ENCODE measurements around the gene LAG3. TPM values are rescaled to one million over a fixed set of nuclear protein-coding genes. Genes with fewer than 3 reads are reported as not detected.

The LAG3 gene
- total RNA-seq, 1 experiment from 2014 or later = 0.58 TPM

DNA sequence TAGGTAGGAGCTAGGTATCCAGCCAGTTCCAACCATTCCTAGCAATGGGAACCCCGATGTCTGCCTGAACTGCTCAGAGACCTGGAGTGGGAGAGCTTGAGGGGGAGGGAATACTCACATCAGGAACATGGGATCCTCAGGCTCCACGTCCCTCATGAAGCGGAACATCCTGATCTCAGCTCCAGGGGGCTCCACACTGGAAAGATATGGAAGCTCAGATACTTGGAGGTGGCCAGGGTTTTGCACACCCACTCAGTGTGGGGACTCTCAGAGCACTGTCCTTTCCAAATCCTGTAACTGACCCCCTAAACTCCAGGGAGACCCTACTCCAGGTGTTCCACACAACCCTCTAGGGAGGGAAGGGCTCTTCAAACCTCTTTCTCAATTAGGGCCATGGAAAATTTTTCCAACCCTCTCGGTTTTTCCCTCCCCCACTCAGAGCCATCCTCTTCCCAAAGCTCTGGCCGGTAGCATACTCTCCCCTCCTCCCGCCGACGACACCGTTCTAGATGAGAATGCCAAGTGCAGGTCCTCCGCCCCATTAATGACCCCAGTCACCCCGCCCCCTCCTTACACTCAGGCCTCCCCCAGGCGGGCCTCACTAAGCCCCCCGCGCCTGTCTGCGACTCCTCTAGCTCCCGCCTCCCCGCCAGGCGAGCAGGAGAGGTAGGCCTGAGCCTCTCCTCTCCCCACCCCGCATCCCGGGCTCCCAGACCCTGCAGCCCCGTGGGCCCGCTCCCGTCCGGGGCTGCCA is 20.0 kb upstream of the LAG3 start:
- in situ Hi-C loops (cut with HindIII; ENCODE audit: low sequenced_read_pairs) = no loop called here

DNA sequence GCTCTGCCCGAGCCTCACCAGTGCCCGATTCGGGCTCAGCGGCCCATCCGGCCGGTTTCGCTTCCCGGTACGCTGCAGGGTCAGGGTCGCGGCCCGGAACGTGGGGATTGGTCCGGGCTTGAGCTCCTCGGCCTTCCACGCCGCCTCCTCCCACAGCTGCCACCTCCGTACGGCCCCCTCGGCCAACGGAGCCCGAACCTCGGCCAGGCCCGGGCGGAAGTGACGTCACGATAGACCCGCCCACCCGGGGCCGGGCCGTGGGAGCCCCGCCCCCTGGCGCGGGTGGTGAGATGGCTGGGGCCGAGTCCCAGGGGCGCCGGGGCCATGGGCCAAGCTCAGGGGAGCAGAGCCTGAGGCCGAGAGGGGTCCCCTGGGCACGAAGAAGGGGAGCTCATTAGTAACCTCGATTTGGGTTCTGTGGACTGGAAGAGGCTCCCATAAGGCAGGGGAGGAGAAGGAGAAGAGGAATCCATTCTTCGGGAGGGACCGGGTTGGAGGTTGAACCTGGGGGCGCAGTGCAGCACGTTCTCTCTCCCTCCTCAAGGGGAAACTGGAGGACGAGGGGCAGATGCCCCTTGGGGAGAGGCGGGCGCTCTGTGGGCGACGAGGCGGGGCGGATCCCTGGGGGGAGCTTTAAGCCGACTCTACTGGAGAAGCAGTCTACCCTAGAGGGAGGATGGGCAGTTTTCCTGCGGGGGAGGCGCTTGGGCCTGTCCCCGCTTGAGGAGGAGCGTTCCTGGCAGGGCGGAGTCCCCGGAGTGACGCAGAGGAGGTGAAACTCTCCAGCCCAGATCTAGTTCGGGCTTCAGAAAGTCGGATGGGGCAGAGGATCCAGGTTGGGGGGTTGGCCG is 19.2 kb upstream of the LAG3 start, which contains the start of gene MLF2:
Gene MLF2 (minus strand): TSS at position 221 of the 851 bp plus-strand sequence. CDS start 807 bp downstream, outside the sequence.
- DNase-seq (ENCODE audit: low spot score) = peak; percentile 99
- in situ Hi-C loops (cut with HindIII; ENCODE audit: low sequenced_read_pairs) = no loop called here

More for the DNA sequence above, 20.0 kb upstream of the LAG3 start:
- peak; percentile 45 for DNase-seq (ENCODE audit: low spot score)

DNA sequence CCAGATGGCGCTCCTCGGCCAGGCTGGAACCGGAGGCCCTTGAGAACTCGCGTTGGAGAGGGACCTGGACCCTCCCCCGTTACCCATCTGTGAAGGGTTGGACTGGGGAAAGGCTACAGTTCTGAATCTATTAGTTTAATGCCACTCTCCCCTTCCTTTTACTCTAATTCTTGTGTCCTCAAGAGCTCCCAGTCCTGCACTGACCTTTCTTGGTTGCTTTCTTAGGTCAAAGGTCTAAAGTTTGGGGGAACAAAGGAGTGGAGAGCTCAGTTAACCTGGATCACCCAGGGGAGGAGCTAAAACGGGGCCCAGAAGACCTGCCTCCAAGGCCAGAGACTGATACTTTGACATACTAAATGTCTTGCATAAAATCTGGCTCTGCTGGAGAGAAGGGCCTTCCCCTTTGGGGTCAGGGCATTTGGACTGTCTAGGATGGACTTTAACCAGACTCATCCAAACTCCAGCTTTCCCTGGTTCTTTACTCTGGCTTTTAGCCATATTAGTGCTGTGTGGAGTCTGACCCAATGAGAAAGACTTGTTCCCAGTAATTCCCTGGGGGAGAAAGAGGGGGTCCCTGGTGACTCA is 18.5 kb upstream of the LAG3 start:
- in situ Hi-C loops (cut with HindIII; ENCODE audit: low sequenced_read_pairs) = no loop called here
- DNase-seq (ENCODE audit: low spot score) = no peak

DNA sequence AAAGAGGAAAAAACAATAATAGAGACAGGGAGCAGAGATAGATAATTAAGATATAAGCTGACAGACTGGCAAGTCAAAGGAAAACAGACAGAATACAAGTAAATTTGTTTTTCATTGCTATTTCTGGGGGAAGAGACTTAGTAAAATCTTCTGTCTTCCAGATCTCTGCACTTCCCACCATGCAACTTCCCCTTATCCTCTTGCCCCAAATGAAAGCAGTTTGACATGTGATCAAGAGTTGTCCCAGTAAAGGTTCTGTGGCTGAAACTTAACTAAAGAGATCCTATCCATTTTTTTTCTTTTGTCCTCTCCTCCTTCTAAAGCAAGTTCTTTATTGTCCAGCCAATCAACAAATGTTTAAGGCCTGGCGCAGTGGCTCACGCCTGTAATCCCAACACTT is 17.9 kb upstream of the LAG3 start:
- DNase-seq (ENCODE audit: low spot score) = no peak
- in situ Hi-C loops (cut with HindIII; ENCODE audit: low sequenced_read_pairs) = no loop called here

DNA sequence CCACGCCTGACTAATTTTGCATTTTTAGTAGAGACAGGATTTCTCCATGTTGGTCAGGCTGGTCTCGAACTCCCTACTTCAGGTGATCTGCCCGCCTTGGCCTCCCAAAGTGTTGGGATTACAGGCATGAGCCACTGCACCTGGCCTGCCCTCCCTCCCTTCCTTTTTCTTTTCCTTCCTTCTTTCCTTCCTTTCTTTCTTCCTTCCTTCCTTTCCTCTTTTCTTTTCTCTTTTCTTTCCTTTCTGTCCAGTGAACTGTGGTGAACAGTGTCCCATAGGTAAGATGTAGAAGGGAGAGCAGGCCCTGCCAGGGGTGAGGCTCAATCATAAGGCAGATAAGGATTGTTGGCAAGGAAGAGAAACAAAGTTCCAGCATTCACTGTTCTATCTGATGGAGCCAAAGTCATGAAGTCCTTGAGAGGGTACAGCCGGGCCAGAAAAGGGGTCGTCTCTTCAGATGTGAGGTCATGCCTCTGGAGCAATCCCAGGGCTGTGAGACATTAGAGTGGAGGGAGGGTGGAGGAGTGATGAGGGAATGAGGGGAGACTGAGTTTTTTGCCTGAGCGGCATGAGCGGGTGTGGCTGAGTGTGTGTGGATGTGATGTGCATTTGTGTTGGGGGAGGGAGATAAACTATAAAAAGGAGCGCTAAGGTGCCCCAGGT is 15.2 kb upstream of the LAG3 start:
- DNase-seq (ENCODE audit: low spot score) = no peak
- in situ Hi-C loops (cut with HindIII; ENCODE audit: low sequenced_read_pairs) = no loop called here

DNA sequence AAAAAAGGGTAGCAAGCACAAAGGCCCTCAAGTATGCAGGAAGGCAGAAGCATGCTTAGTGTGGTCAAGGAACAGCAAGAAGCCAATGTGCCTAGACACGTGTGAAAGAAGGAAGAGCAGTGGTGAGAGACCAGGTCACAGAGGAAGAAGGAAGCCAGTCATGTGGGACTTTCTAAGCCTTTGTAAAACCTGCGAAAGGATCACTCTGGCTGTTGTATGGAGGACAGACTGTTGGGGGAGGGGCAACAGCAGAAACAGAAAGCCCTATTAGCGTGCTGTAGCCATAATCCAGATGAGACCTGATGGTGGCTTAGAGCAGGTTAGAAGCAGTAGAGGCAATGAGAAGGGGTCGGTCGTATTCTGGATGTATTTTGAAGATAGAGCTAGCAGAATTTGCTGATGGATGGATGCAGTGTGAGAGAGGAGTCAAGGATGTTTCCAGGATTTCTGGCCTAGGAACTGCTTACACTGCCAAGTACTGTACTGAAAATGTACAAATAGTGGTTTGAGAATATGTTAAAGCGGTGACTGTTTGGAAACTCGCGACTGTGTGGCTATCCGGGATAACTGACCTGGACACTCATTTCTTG is 13.7 kb upstream of the LAG3 start:
- in situ Hi-C loops (cut with HindIII; ENCODE audit: low sequenced_read_pairs) = no loop called here
- DNase-seq (ENCODE audit: low spot score) = no peak

DNA sequence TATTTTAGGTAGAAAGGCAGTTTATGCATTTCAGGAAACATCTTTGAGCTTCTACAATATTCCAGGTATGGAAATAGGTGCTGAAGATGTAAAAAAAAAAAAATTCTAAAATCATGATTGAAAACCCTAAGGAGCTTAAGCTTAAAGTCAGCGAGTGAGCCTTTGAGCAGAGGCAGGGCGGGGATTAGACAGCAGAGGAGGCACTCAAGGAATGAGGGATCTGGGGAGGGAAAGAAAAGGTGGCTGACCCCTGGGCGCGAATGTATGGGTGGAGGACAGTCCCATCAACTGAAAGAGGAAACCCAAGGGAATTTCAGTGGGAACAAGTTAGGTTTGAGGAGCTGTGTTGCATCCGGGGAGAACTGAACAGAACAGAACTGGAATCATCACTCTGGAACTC is 12.6 kb upstream of the LAG3 start:
- in situ Hi-C loops (cut with HindIII; ENCODE audit: low sequenced_read_pairs) = no loop called here
- no peak for DNase-seq (ENCODE audit: low spot score)

DNA sequence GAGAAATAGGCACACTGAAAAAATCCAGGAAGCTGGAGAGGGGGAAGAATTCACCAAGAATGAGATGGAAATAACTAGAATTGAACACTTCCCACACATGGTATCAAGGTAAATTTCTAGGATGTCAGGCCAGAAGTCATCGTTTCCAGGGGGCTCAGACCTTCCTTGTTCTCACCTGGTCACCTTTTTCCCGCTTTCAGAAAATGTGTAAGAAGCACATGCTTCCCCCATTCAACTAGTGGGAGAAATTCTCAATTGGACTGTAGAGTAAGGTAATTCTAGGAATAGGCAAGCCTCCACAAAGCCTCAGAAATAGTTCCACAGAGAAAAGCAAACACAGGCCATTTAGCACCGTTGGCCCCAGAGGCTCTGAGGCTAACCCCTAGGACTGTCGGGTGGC is 8.9 kb upstream of the LAG3 start:
- in situ Hi-C loops (cut with HindIII; ENCODE audit: low sequenced_read_pairs) = no loop called here
- DNase-seq (ENCODE audit: low spot score) = no peak

DNA sequence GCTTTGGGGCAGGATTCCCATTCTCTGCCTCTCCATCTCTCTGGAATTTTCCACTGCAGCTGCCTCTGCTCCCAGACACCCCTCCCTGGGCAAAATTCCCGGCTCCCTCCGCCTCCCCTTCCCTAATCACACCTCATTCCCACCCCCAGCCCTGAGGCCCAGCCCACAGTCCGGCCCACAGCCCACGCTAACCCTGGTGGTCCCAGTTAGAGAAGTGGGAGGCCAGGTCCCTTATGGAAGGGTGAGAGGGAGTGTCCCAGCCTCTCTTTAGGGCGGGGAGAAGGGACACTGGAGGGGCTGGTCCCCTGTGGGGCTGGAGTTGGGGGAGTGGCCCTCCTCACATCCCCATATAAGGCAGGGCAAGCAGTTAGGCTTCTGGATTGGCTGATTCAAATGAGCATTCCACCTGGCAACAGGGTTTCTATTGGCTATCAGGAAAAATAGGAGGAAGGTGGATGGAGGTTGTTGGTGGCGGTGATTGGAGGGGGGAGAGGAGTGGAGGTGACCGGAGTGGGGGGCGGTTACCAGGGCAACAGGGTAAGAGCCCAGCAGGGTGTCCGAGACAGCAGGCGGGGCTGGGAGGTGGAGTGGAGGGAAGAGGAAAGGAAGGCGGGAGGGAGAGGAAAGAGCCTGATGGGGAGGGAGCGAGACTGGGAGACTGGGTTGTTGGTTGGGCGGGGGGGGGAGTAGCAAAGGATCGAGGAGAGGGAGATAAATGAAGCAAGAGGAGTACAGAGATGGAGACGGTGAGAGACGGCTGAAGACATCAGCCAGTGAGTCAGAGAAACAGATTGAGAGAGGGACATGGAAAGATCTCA is 8.1 kb upstream of the LAG3 start:
- peak; percentile 100 for DNase-seq (ENCODE audit: low spot score)
- in situ Hi-C loops (cut with HindIII; ENCODE audit: low sequenced_read_pairs) = no loop called here

DNA sequence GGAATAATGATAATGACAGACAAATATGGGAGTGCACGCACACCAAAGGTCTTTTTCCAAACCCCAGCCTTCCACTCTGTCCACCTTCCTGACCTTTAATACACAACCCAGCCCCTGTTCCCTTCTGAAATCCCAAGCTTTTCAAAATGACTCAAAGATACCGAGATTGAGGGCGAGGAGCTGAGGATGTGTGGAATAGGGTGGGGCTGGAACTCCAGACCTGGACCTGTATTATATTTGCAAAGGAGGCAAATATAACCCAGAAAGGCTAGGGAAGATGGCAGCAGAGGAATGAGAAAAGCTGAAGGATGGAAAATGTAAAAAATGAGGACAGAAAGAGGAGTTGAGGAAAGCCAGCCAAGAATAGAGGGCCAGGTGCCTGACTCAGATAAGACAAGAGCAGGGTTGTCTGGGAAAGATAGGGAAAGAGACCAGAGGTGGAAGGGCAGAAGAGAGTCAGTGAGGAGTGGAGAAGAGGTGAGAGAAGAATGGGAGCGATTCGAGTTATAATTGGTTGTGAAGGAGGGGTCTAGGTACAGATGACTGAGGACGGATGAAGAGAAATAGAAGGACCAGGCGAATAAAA is 7.2 kb upstream of the LAG3 start:
- DNase-seq (ENCODE audit: low spot score) = peak; percentile 74
- in situ Hi-C loops (cut with HindIII; ENCODE audit: low sequenced_read_pairs) = no loop called here

DNA sequence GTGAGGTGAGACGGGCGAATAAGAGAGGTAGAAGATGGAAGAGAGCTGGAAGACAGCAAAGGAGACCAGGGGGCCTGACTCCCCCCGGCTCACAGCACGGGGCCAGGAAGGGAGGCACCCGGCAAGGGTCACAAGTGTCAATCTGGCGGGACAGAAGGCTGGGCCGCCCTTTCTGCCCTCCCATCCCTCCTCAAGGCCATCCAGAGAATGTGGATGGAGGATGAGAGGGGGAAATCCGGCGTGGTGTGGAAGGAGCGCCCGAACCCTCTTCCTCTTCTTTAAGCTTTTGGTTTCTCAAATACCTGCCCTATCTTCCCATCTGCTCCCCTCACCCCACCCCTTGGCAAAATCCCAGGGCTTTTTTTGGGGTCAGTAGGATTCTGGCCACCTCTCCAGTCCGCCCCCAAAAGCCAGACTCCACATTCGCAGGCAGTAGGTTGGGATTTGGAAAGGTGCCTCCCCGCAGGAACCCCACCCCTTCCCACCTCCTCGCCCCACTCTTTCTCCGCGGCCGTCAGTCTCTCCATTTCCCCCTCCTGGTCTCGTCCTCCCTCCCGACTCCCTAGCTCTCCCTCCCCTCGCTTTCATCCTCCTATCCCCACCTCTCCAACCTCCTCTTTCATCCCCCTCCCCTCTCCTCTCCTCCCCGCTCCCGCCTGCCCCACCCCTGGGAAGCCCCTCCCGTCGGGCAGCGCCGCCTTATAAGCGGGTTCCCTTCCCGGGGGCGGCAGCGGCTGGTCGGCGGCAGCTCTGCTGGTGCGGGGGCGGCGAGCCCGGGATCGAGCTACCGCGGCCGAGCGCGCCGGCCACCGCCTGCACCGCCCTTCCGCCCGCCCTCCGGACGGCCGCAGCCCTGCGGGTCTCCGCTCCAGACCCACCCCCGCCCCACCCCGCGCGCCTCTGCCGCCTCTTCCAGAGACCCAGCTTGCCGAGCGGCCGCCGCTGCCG is 6.4 kb upstream of the LAG3 start, which contains the start of gene PTMS:
Gene PTMS (plus strand): TSS at position 730 of the 948 bp plus-strand sequence. CDS start 343 bp downstream, outside the sequence.
- in situ Hi-C loops (cut with HindIII; ENCODE audit: low sequenced_read_pairs) = no loop called here
- DNase-seq (ENCODE audit: low spot score) = peak; percentile 97

DNA sequence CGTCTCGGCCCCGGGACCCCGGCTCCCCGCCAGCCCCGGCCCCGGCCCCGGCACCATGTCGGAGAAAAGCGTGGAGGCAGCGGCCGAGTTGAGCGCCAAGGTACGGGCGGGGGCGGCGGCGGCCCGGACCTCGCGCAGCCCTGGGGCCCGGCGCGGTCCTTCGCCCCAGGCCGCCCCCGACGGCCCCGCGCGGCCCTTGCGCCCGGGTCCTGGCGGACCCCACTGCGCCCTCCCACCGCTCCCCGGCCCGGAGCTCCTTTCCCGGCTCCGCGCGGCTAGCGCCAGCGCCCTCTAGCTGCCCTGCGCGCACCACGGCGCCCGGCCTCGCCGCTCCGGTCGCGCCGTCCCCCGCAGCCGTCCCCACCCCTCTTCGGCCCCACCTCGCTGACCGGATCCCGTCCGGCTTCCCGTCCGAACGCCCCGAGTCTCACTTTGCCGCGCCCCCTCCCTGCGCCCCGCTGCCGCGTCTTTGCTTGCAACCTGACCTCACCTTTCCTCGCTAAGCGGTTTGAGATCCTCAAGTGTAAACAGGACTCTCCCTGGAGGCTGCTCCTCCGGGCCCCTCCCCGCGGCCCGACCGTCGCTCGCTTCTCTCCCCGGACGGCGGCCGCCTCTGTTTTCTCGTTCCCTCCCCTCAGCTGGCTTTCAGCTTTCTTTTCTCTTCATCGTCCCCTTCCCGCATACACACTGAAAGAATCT is 5.5 kb upstream of the LAG3 start:
- peak; percentile 74 for DNase-seq (ENCODE audit: low spot score)
- in situ Hi-C loops (cut with HindIII; ENCODE audit: low sequenced_read_pairs) = no loop called here

DNA sequence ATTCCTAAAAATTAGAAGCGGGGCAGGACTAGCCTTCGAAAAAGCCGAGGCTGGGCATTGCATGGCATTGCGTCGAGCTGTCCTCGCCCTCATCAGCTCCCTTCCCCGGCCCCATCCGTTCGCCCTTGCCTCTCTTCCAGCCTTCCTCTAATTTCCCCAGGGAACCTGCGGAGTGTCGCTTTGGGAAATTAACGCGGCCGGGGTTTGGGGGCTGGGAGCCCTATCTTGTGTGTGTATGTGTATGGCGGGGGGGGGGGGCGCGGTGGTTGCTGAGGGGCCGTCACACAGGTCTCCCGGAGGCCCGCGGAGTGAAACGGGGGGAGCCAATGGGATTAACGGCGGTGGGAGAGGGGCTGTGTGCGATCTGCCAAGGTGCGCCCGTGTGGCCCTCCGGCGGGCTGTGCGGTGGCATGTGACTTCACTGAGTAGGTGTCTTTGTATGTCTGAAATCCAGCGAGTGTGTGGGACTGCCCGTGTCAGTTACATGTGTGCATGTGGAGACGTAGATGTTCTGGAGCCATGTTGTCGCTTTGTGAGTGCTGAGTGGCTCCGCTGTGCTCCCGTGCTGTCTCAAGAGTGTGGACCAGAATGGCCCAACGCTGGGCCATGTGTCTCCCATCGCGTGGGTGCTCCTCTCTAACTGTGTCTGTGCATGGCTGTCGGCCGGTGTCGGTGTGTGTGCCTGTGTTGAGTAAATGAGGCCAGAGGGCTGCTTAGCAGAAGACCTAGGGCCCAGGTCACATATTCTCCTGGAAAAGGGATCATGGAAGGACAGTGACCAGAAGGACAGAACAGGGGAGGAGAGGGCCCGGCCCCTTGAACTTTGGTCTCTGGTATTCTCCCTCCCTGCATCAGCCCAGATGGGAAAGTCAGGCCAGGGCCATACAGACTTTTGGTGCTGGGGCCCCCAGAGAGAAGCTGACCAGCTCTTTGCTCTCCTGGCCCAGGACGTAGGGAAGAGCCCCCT is 4.7 kb upstream of the LAG3 start:
- in situ Hi-C loops (cut with HindIII; ENCODE audit: low sequenced_read_pairs) = no loop called here
- DNase-seq (ENCODE audit: low spot score) = peak; percentile 64

DNA sequence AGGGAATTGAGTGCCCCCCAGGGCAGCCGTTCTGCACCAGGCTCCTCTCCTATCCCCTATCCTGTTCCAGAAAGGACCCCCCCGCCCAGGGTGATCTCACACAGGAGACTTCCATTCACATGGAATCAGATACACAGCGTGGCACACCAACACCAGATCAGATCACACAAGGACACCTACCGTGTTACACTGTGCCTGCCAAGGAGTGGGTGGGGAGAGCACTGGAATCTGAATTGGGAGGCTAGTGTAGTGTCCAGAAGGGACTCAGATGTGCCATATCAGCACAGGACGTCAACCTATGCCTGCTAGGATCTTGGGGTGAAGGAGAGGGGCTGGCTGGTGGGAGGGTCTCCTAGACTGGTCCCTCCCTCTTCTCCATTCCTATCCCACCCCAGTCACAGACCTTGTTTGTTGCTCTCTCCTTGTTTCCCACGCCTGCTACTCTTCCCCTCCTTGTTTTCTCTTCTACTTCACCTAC is 3.8 kb upstream of the LAG3 start:
- DNase-seq (ENCODE audit: low spot score) = peak; percentile 41
- in situ Hi-C loops (cut with HindIII; ENCODE audit: low sequenced_read_pairs) = no loop called here

DNA sequence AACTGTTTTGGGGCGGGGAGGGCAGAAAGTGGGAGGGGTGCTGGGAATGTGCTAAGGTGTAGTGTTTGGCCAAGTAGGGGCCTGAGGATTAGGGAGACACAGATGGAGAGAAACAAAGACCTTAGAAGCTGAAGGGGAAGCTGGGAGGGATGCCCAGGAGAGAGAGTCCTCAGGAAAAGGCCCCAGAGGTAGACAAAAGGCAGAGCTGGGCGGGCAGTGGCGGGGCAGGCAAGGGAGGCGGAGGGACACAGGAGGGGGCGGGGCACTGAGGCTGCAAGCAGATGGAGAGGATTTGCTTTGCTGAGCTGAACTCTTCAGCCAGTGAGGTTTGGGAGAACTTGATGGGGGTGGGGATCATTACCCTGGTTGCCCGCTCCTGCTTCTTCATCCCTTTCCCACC is 3.3 kb upstream of the LAG3 start:
- peak; percentile 85 for DNase-seq (ENCODE audit: low spot score)
- in situ Hi-C loops (cut with HindIII; ENCODE audit: low sequenced_read_pairs) = no loop called here

Data from G401 (cell line).